Trophoblast cell (in vitro differentiated cells and primary cell): ENCODE results near the gene MST1.

Source experiments
- DNase-seq, 2 donors: peaks; one replicate each; pipeline ENCODE4 v3.0.0-alpha.2; 2016
- H2AFZ ChIP-seq: 2 replicates; pipeline ENCODE4 v1.6.1; 2013; ENCODE audit warnings: low read length, moderate library complexity, mild to moderate bottlenecking; ENCODE audit not compliant: insufficient read depth, poor library complexity
- H2AK5ac ChIP-seq: 2 replicates; pipeline ENCODE4 v1.6.1; 2013; ENCODE audit warnings: mild to moderate bottlenecking, low read length
- H2BK120ac ChIP-seq: 2 replicates; pipeline ENCODE4 v1.6.1; 2013; ENCODE audit warnings: low read length, mild to moderate bottlenecking, moderate library complexity; ENCODE audit not compliant: insufficient read depth, poor library complexity
- H2BK12ac ChIP-seq: 2 replicates; pipeline ENCODE4 v1.6.1; 2013; ENCODE audit warnings: mild to moderate bottlenecking, low read length, moderate library complexity
- H2BK5ac ChIP-seq: 2 replicates; pipeline ENCODE4 v1.6.1; 2013; ENCODE audit warnings: low read length, low read depth, moderate library complexity, mild to moderate bottlenecking; ENCODE audit not compliant: poor library complexity
- H3K14ac ChIP-seq: 2 replicates; pipeline ENCODE4 v1.6.1; 2013; ENCODE audit warnings: mild to moderate bottlenecking, low read length
- H3K18ac ChIP-seq: 2 replicates; pipeline ENCODE4 v1.6.1; 2013; ENCODE audit warnings: mild to moderate bottlenecking, low read length
- H3K23ac ChIP-seq: 2 replicates; pipeline ENCODE4 v1.6.1; 2013; ENCODE audit warnings: low read length
- H3K27ac ChIP-seq: 2 replicates; pipeline ENCODE4 v1.5.1; 2013; ENCODE audit warnings: low read depth, mild to moderate bottlenecking, inconsistent platforms, low read length, moderate library complexity
- H3K27me3 ChIP-seq: 2 replicates; pipeline ENCODE4 v1.6.1; 2013; ENCODE audit warnings: inconsistent platforms, mild to moderate bottlenecking, low read length, moderate library complexity; ENCODE audit not compliant: insufficient read depth
- H3K36me3 ChIP-seq, 2 experiments: 1 replicate in 1 of 2; 2 replicates in 1 of 2; pipeline ENCODE4 v1.6.1; 2013; ENCODE audit warnings: low read length in 2 of 2, mild to moderate bottlenecking in 2 of 2, moderate library complexity in 1 of 2; ENCODE audit not compliant: insufficient read depth in 2 of 2, control insufficient read depth in 1 of 2
- H3K4ac ChIP-seq: 2 replicates; pipeline ENCODE4 v1.6.1; 2013; ENCODE audit warnings: low read depth, mild to moderate bottlenecking, low read length, moderate library complexity
- H3K4me1 ChIP-seq, 2 experiments: 1 replicate in 1 of 2; 2 replicates in 1 of 2; pipeline ENCODE4 v1.6.1; 2013; ENCODE audit warnings: low read length in 2 of 2, mild to moderate bottlenecking in 2 of 2, moderate library complexity in 1 of 2; ENCODE audit not compliant: insufficient read depth in 2 of 2, control insufficient read depth in 1 of 2
- H3K4me2 ChIP-seq: 2 replicates; pipeline ENCODE4 v1.6.1; 2013; ENCODE audit warnings: inconsistent platforms, mild to moderate bottlenecking, low read length, moderate library complexity
- H3K4me3 ChIP-seq: 2 replicates; pipeline ENCODE4 v1.5.1; 2013; ENCODE audit warnings: mild to moderate bottlenecking, low read depth, low read length, inconsistent platforms
- H3K79me1 ChIP-seq: one replicate; pipeline ENCODE4 v1.6.1; 2013; ENCODE audit warnings: low read length
- H3K79me2 ChIP-seq: 2 replicates; pipeline ENCODE4 v1.6.1; 2013; ENCODE audit warnings: low read length, mild to moderate bottlenecking; ENCODE audit not compliant: control insufficient read depth, insufficient read depth, poor library complexity
- H3K9ac ChIP-seq: 2 replicates; pipeline ENCODE4 v1.6.1; 2013; ENCODE audit warnings: mild to moderate bottlenecking, low read length
- H3K9me3 ChIP-seq: 2 replicates; pipeline ENCODE4 v1.6.1; 2013; ENCODE audit warnings: low read depth, mild to moderate bottlenecking, control low read depth, inconsistent platforms, low read length; ENCODE audit not compliant: insufficient read depth
- H4K12ac ChIP-seq: 2 replicates; pipeline ENCODE4 v1.6.1; 2013; ENCODE audit warnings: low read depth, mild to moderate bottlenecking, low read length, moderate library complexity
- H4K8ac ChIP-seq: 2 replicates; pipeline ENCODE4 v1.6.1; 2013; ENCODE audit warnings: low read depth, mild to moderate bottlenecking, low read length, moderate library complexity
- H4K91ac ChIP-seq: one replicate; pipeline ENCODE4 v1.6.1; 2013; ENCODE audit warnings: low read depth, mild to moderate bottlenecking, low read length, moderate library complexity
- WGBS: extraction: QIAGEN DNeasy Blood & Tissue Kit; methylation state at CpG from one replicate; pipeline ENCODE4 v1.1.7; 2013; ENCODE audit warnings: missing lambda C conversion rate; ENCODE audit not compliant: insufficient read length, insufficient coverage; ENCODE audit errors: extremely low coverage; 5-methylcytosine and 5-hydroxymethylcytosine counted together

MST1 gene

GRCh38 chr3:49709852-49710251 is 20.6 kb upstream of the MST1 start:
- Histone ChIP-seq H2BK12ac (no peak overlapping the region), H3K36me3 (peaks cover 18 to 22% of the 10 kb centered on the region in 2 experiments), H3K4me3 (no peak overlapping the region), H2BK5ac (no peak overlapping the region), H4K12ac (no peak overlapping the region), H3K18ac (no peak overlapping the region), H3K27ac (no peak overlapping the region), H3K4me1 (peaks cover 0 to 3% of the 10 kb centered on the region in 2 experiments), H2AFZ (no peak overlapping the region), H3K14ac (no peak overlapping the region), H3K27me3 (no peaks in the 10 kb centered on the region), H3K9ac (no peak overlapping the region), H3K4ac (no peak overlapping the region), H4K91ac (no peak overlapping the region), H3K79me1 (no peaks in the 10 kb centered on the region), H3K9me3 (peaks cover 4% of the 10 kb centered on the region), H2AK5ac (no peak overlapping the region), H3K79me2 (no peaks in the 10 kb centered on the region), H2BK120ac (no peak overlapping the region), H3K23ac (no peak overlapping the region), H3K4me2 (no peak overlapping the region), H4K8ac (no peak overlapping the region)
- WGBS, result no CpG with 5 or more reads among the region's 8 CpGs
- DNase-seq, result no peak

GRCh38 chr3:49707113-49707480 is 17.8 kb upstream of the MST1 start:
- no peak for DNase-seq
- Histone ChIP-seq H2AFZ (no peak overlapping the region), H3K4me1 (peaks cover 0 to under 1% of the 10 kb centered on the region in 2 experiments), H3K27ac (no peak overlapping the region), H3K9ac (no peak overlapping the region), H3K4me2 (no peak overlapping the region), H2BK5ac (no peak overlapping the region), H3K79me2 (no peaks in the 10 kb centered on the region), H2BK120ac (no peak overlapping the region), H3K9me3 (peaks cover 2% of the 10 kb centered on the region), H4K12ac (no peak overlapping the region), H3K23ac (no peak overlapping the region), H2AK5ac (no peak overlapping the region), H3K14ac (no peak overlapping the region), H4K91ac (no peak overlapping the region), H3K79me1 (no peaks in the 10 kb centered on the region), H2BK12ac (no peak overlapping the region), H3K27me3 (no peaks in the 10 kb centered on the region), H3K18ac (no peak overlapping the region), H3K36me3 (peaks cover 32 to 43% of the 10 kb centered on the region in 2 experiments), H3K4me3 (no peak overlapping the region), H4K8ac (no peak overlapping the region), H3K4ac (no peak overlapping the region)
- WGBS, result no CpG with 5 or more reads among the region's 4 CpGs

GRCh38 chr3:49706456-49707112 is 17.3 kb upstream of the MST1 start:
- Histone ChIP-seq H3K4ac (no peak overlapping the region), H3K36me3 (peaks cover 37 to 47% of the 10 kb centered on the region in 2 experiments), H3K4me1 (no peaks in the 10 kb centered on the region), H4K8ac (no peak overlapping the region), H2BK12ac (no peak overlapping the region), H3K79me1 (no peaks in the 10 kb centered on the region), H3K4me2 (no peak overlapping the region), H2AFZ (no peak overlapping the region), H3K27ac (no peak overlapping the region), H3K23ac (no peak overlapping the region), H2AK5ac (no peak overlapping the region), H4K12ac (no peak overlapping the region), H3K14ac (no peak overlapping the region), H2BK120ac (no peak overlapping the region), H3K9ac (no peak overlapping the region), H3K18ac (no peak overlapping the region), H3K27me3 (no peaks in the 10 kb centered on the region), H3K9me3 (peaks cover 2% of the 10 kb centered on the region), H3K79me2 (no peaks in the 10 kb centered on the region), H3K4me3 (no peak overlapping the region), H4K91ac (no peak overlapping the region), H2BK5ac (no peak overlapping the region)
- no peak for DNase-seq
- WGBS, result no CpG with 5 or more reads among the region's 9 CpGs

GRCh38 chr3:49705390-49705960 is 16.2 kb upstream of the MST1 start:
- DNase-seq, result no peak
- H4K12ac ChIP-seq, result no peak overlapping the region

More at GRCh38 chr3:49705390-49705960, 16.2 kb upstream of the MST1 start:
- no peak overlapping the region for H2BK5ac ChIP-seq
- no peak overlapping the region for H2BK12ac ChIP-seq
- H3K4ac ChIP-seq, result no peak overlapping the region
- no peak overlapping the region for H3K18ac ChIP-seq
- H4K91ac ChIP-seq, result no peak overlapping the region
- no CpG with 5 or more reads among the region's 17 CpGs for WGBS
- no peak overlapping the region for H2AFZ ChIP-seq
- no peaks in the 10 kb centered on the region for H3K79me2 ChIP-seq
- no peak overlapping the region for H3K14ac ChIP-seq
- no peak overlapping the region for H2AK5ac ChIP-seq
- H3K4me2 ChIP-seq, result no peak overlapping the region
- peaks cover 2% of the 10 kb centered on the region for H3K9me3 ChIP-seq
- H3K79me1 ChIP-seq, result no peaks in the 10 kb centered on the region
- no peak overlapping the region for H3K9ac ChIP-seq
- H3K23ac ChIP-seq, result no peak overlapping the region
- no peak overlapping the region for H3K4me3 ChIP-seq
- peaks cover 42 to 53% of the 10 kb centered on the region in 2 experiments for H3K36me3 ChIP-seq
- H3K4me1 ChIP-seq, result no peaks in the 10 kb centered on the region
- H4K8ac ChIP-seq, result no peak overlapping the region
- H3K27ac ChIP-seq, result no peak overlapping the region
- H2BK120ac ChIP-seq, result no peak overlapping the region
- H3K27me3 ChIP-seq, result no peaks in the 10 kb centered on the region
